Endothelial cell (in vitro differentiated cells): ENCODE results near the gene PHTF2. TPM values are rescaled to one million over a fixed set of nuclear protein-coding genes. Genes with fewer than 3 reads are reported as not detected.

Experiments
- DNase-seq: peaks from one replicate; pipeline ENCODE4 v3.0.0; 2021; ENCODE audit warnings: low spot score
- H3K27ac Mint-ChIP-seq: one replicate; pipeline ENCODE4 v1.8.0; 2021; ENCODE audit warnings: mixed read lengths, inconsistent platforms; ENCODE audit not compliant: unreplicated experiment
- H3K27me3 Mint-ChIP-seq: one replicate; pipeline ENCODE4 v1.8.0; 2021; ENCODE audit warnings: mild to moderate bottlenecking, moderate library complexity, mixed read lengths, inconsistent platforms; ENCODE audit not compliant: unreplicated experiment
- H3K36me3 Mint-ChIP-seq: one replicate; pipeline ENCODE4 v1.8.0; 2021; ENCODE audit warnings: mild to moderate bottlenecking, low read depth, mixed read lengths, inconsistent platforms; ENCODE audit not compliant: unreplicated experiment
- H3K4me1 Mint-ChIP-seq: one replicate; pipeline ENCODE4 v1.8.0; 2021; ENCODE audit warnings: mild to moderate bottlenecking, mixed read lengths, inconsistent platforms; ENCODE audit not compliant: unreplicated experiment
- H3K4me3 Mint-ChIP-seq: one replicate; pipeline ENCODE4 v1.8.0; 2021; ENCODE audit warnings: mild to moderate bottlenecking, mixed read lengths, inconsistent platforms; ENCODE audit not compliant: unreplicated experiment
- H3K9me3 Mint-ChIP-seq: one replicate; pipeline ENCODE4 v1.8.0; 2021; ENCODE audit warnings: mixed read lengths, inconsistent platforms; ENCODE audit not compliant: unreplicated experiment
- CTCF ChIP-seq: fragments of 200-600 bp; sonication (generic); IDR thresholded peaks from one replicate; pipeline ENCODE4 v1.5.0; 2021; ENCODE audit warnings: antibody characterized with exemption; ENCODE audit not compliant: unreplicated experiment
- total RNA-seq: library from RNA; stranded (reverse); fragmentation: NEBNext Ultra II Directional; extraction: Animal tissue kit (Norgen Biotek cat#: 25700); gene quantifications from one replicate; pipeline ENCODE4 v1.2.1, GENCODE V29; 2021; ENCODE audit not compliant: unreplicated experiment

PHTF2 gene
- total RNA-seq, 1 donor from 2014 or later: 10.3 TPM

GRCh38 chr7:77813180-77813579 is 14.6 kb downstream of the PHTF2 start:
- Mint-ChIP-seq H3K27me3 (peaks cover 2% of the 10 kb centered on the region), H3K4me1 (no peaks in the 10 kb centered on the region), H3K36me3 (peaks cover 9% of the 10 kb centered on the region), H3K4me3 (no peak overlapping the region), H3K27ac (no peak overlapping the region), H3K9me3 (no peaks in the 10 kb centered on the region)
- no peak for DNase-seq
- TF ChIP-seq CTCF: no peak

GRCh38 chr7:77819021-77819420 is 20.4 kb downstream of the PHTF2 start:
- H3K4me3 Mint-ChIP-seq: no peak overlapping the region
- H3K27me3 Mint-ChIP-seq: peaks cover 12% of the 10 kb centered on the region
- peaks cover 41% of the 10 kb centered on the region for H3K36me3 Mint-ChIP-seq
- no peak overlapping the region for H3K27ac Mint-ChIP-seq
- peaks cover 28% of the 10 kb centered on the region for H3K9me3 Mint-ChIP-seq
- no peaks in the 10 kb centered on the region for H3K4me1 Mint-ChIP-seq
- DNase-seq: no peak
- no peak for TF ChIP-seq CTCF

GRCh38 chr7:77820967-77821366 is 22.4 kb downstream of the PHTF2 start:
- H3K4me1 Mint-ChIP-seq: no peaks in the 10 kb centered on the region
- H3K27me3 Mint-ChIP-seq: peaks cover 11% of the 10 kb centered on the region
- H3K4me3 Mint-ChIP-seq: peak overlapping the region; percentile 37
- peaks cover 42% of the 10 kb centered on the region for H3K36me3 Mint-ChIP-seq
- no peak for DNase-seq
- H3K9me3 Mint-ChIP-seq: peaks cover 30% of the 10 kb centered on the region
- TF ChIP-seq CTCF: no peak
- H3K27ac Mint-ChIP-seq: no peak overlapping the region

- Mint-ChIP-seq H3K27ac (no peak overlapping the region), H3K36me3 (peaks cover 35% of the 10 kb centered on the region), H3K4me3 (no peak overlapping the region), H3K9me3 (peaks cover 30% of the 10 kb centered on the region), H3K27me3 (peaks cover 11% of the 10 kb centered on the region), H3K4me1 (no peaks in the 10 kb centered on the region)
- no peak for DNase-seq
- TF ChIP-seq CTCF: no peak
These were observed 23.7 kb downstream of the PHTF2 start for GRCh38 chr7:77822269-77822668.

- Mint-ChIP-seq H3K4me3 (no peak overlapping the region), H3K4me1 (no peaks in the 10 kb centered on the region), H3K36me3 (peaks cover 33% of the 10 kb centered on the region), H3K27me3 (peaks cover 11% of the 10 kb centered on the region), H3K27ac (no peak overlapping the region), H3K9me3 (peaks cover 30% of the 10 kb centered on the region)
- no peak for TF ChIP-seq CTCF
- no peak for DNase-seq
These were observed 25.2 kb downstream of the PHTF2 start for GRCh38 chr7:77823787-77824186.
